Measurements from ENCODE around the gene WBP2. TPM values are rescaled to one million over a fixed set of nuclear protein-coding genes. Genes with fewer than 3 reads are reported as not detected.
A peak's percentile ranks its signal among the peaks of the same experiment; 100 is the strongest.
"Not testable (repeated sequence)": the region's sequence is repeated elsewhere in the genome, so short reads cannot be mapped to it uniquely, and the experiment has no call there.

Gene WBP2
- total RNA-seq, 1 experiment from 2014 or later, result 21.8 TPM

GRCh38 chr17:75868730-75869281, 13.7 kb upstream of the WBP2 start:
- not testable (repeated sequence) for DNase-seq (ENCODE audit: low read depth)

GRCh38 chr17:75865404-75866188, 10.5 kb upstream of the WBP2 start:
- DNase-seq (ENCODE audit: low read depth), result not testable (repeated sequence)

- not testable (repeated sequence) for DNase-seq (ENCODE audit: low read depth)
Observed at GRCh38 chr17:75864887-75865286, 9.8 kb upstream of the WBP2 start.

- DNase-seq (ENCODE audit: low read depth), result peak; percentile 68
Observed at GRCh38 chr17:75864448-75864871, 9.3 kb upstream of the WBP2 start.

GRCh38 chr17:75861927-75862317, 6.8 kb upstream of the WBP2 start:
- no peak for DNase-seq (ENCODE audit: low read depth)

GRCh38 chr17:75859358-75859757, 4.2 kb upstream of the WBP2 start:
- not testable (repeated sequence) for DNase-seq (ENCODE audit: low read depth)

GRCh38 chr17:75856062-75856756, 1.1 kb upstream of the WBP2 start:
- DNase-seq (ENCODE audit: low read depth), result no peak

- no peak for DNase-seq (ENCODE audit: low read depth)
Observed at GRCh38 chr17:75854881-75855309, 240 bp downstream of the WBP2 start.

GRCh38 chr17:75854101-75854748, 910 bp downstream of the WBP2 start:
- peak; percentile 84 for DNase-seq (ENCODE audit: low read depth)

GRCh38 chr17:75853433-75853832, 1.7 kb downstream of the WBP2 start:
- peak; percentile 85 for DNase-seq (ENCODE audit: low read depth)

- DNase-seq (ENCODE audit: low read depth), result not testable (repeated sequence)
Observed at GRCh38 chr17:75851693-75851991, 3.5 kb downstream of the WBP2 start.

- DNase-seq (ENCODE audit: low read depth), result peak; percentile 7
Observed at GRCh38 chr17:75850928-75851692, 4.0 kb downstream of the WBP2 start.

GRCh38 chr17:75849724-75850123, 5.4 kb downstream of the WBP2 start:
- no peak for DNase-seq (ENCODE audit: low read depth)

- no peak for DNase-seq (ENCODE audit: low read depth)
Observed at GRCh38 chr17:75849279-75849646, 5.9 kb downstream of the WBP2 start.

GRCh38 chr17:75848523-75849278, 6.4 kb downstream of the WBP2 start:
- DNase-seq (ENCODE audit: low read depth), result peak; percentile 65

- DNase-seq (ENCODE audit: low read depth), result peak; percentile 2
Observed at GRCh38 chr17:75847614-75848522, 7.3 kb downstream of the WBP2 start.

GRCh38 chr17:75846692-75847613, 8.2 kb downstream of the WBP2 start:
- DNase-seq (ENCODE audit: low read depth), result peak; percentile 0

- DNase-seq (ENCODE audit: low read depth), result peak; percentile 2
Observed at GRCh38 chr17:75845933-75846691, 9.0 kb downstream of the WBP2 start.
